Kidney glomerular epithelial cell (primary cell): Measurements from ENCODE around the gene UGT3A1.
"Not testable (repeated sequence)": the region's sequence is repeated elsewhere in the genome, so short reads cannot be mapped to it uniquely, and the experiment has no call there.

Experiments used
- DNase-seq: peaks from one replicate; lab custom pipeline; 2025; lab: John Stamatoyannopoulos, UW

Gene UGT3A1

DNA sequence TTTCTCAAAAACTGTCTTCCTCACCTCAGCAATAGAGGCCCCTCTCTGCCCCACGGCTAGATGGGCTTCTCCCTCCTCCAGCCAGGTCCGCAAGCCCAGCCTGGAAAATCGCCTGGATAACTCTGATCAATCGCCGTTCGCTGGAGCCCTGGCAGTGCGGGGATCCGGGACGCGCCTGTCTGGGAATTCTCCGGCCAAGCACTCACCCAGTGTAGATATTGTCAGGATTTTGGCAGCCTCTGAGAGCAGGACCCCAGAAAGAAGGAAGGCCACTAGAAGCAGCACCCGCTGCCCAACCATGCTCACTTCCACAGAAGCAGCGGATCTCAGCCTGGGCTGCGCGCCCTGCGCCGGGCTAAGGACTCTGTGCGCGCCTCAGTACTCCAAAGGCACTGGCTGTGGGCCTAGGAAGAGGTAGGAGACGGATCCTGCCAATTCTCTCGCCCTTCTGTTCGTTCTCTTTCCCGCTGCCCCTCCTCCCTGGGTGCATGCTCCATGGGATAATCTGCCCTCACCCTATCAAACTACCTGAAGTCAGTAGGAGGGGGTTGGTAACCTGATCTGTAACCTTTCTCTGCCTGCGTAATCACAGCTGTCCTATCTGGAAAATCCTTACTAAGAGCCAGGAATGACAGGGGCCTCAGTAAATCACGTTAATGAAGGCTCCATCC, at the start of gene UGT3A1:
Gene UGT3A1, minus strand, starts transcription at position 450 of the 671 bp plus-strand sequence. Its CDS starts 150 bp downstream, at position 300.
- no peak for DNase-seq

- DNase-seq, result no peak
These were observed 44.5 kb upstream of the UGT3A1 start for GRCh38 chr5:36035696-36036095.

DNA sequence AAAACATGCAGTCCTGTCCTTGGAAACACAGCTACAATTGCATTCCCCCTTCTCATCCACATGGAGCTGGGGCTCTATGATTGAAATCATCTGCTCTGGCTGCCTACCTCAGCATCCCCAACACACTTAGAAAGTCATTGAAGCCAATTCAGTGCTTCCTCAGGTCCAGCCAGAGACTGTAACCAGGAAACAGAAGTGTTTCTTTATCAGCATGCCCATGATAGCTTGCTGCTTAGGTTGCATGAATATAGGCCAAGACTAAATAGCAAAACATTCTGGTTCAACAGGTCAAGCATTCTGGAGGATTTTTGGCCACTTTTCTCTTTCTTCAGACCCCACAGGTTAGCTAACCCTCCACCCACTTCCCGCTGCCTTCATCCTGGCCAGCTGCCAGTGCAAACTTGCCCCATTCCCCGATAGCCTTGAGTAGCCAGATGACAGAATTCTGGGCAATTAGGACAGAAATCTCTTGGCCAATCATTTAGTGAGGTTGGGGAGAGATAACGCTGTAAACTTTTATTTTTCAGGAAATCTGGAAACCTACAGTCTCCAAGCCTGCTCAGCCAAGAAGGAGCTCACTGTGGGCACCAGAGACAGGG, 43.4 kb upstream of the UGT3A1 start:
- DNase-seq, result not testable (repeated sequence)

GRCh38 chr5:36033486-36033885, 42.3 kb upstream of the UGT3A1 start:
- DNase-seq, result no peak

GRCh38 chr5:36033047-36033446, 41.9 kb upstream of the UGT3A1 start:
- no peak for DNase-seq

DNA sequence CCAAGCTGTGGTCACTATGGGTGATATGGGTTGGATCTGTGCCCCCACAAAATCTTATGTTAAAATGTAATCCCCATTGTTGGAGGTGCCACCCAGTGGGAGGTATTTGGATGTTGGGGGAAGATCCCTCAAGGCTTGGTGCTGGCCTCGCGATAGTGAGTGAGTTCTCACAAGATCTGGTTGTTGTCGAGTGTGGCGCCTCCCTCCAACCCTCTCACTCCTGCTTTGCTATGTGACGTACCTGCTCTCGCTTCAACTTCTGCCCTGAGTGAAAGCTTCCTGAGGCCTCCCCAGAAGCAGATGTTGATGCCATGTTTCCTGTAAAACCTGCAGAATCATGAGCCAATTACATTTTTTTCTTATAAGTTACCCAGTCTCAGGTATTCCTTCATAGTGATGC, 40.0 kb upstream of the UGT3A1 start:
- no peak for DNase-seq

DNA sequence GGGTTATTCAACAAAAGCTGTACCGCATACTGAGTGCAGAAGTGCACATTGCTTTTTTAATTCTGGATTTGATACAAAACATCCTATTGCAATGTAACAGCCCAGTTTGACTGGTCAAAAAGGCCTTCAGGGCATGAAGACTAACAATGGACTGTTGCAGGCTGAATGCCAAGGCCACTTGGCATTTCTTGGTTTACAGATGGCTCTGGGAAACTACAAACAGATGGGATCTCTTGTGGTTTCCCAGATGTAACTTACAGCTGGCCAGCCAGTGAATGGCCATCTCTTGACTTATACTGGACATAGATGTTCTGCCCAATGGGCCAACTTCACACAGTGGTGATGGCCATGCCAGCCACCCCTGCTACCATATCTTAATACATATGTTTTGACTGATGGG, 38.7 kb upstream of the UGT3A1 start:
- DNase-seq, result no peak

DNA sequence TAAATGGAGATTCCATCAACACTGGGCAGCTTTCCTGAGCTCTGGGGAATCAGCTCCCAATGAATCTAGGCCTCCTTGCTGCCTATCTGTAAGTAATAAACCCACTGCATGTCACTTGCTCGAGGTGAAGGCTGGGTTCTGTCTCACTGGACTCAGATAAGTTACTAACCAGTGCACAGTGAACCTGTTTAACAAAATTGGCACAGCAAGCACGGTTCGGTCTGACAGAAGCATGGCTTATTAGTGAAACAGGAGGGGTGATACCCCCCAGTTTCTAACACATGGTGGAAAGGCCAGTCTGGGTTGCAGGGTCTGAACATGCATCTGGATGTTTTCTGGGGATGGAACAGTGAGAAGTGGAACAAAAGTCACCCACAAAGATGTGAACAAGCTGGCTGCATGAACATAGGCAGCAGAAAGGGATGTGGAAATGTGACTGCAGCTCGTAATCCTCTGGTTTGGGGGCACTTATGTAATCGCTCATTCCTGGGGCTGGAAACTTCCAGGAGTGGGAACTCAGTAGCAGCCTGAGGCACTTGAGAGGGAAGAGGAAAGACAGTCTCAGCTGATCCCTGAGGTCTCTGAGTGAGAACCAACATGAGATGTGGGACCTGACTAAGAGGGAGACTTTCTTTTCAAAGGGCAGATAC, 37.8 kb upstream of the UGT3A1 start:
- no peak for DNase-seq

DNA sequence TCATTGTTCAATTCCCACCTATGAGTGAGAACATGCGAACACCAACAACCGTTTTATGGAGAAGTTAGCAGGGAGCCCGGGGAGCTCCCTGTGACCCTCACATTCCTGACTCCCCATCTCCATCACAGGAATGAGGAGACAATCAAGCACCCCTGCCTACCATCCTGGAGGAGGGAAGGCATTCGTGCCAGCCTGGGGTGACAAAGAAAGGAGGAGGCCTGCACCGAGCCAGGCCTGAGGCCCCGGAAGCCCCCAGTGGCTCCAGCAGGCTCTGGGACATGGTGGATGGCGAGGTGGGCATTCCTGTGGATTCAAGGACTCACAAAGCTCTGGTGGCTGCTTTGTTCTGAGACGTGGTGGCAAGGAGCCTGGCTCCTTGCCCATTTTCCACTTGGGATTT, 36.5 kb upstream of the UGT3A1 start:
- no peak for DNase-seq

DNA sequence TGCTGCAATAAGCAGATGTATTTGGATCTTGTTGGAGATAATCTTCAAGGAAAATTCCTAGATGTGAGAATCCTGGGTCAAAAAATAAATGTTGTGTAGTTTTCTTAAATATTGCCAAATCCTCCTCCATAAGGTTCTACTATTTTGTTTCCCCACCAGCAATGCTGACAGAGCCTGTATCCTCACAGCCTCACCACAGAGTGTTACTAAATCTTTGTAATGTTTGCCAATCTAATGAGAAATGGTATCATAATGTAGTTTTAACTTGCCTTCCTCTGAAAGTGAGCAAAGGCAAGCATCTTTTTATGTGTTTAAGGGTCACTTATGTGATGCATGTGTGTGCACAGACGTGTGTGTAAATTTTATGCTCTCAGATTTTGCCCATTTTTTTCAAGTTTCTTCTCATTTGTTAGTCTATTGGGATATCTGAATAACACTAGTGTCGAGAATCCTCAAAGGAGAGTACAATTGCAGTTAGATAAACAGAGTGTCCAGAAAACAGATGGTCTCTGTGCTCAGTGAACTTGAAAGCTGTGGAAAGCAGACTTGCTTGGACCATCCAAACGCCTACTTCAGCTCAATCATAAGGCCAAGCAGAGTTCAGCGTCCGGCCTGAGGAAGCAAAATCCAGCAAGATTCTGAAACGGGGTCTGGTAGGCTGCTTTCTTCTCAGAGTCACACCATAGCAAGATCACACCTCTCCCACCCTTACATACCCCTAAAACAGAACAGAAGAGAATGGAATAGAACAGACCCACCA, 35.7 kb upstream of the UGT3A1 start:
- DNase-seq, result no peak

DNA sequence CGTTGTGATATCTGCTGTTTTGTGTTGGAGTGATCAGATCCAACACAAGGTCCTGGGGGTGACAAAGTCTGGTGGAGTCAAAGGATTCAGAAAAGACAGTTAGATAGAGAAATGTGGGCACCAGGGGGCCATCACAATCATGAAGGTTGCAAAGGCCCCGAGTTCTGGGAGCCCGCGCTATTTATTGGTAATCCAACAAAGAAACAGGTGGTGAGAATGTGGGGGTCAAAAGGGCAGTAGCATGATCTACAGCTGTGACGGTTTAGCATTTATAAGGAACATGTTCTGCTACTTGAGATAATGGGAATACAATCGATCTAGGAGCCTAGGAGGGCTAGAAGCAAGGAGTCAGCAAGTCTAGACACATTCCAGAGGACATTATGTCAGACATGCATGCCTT, 31.1 kb upstream of the UGT3A1 start:
- not testable (repeated sequence) for DNase-seq

DNA sequence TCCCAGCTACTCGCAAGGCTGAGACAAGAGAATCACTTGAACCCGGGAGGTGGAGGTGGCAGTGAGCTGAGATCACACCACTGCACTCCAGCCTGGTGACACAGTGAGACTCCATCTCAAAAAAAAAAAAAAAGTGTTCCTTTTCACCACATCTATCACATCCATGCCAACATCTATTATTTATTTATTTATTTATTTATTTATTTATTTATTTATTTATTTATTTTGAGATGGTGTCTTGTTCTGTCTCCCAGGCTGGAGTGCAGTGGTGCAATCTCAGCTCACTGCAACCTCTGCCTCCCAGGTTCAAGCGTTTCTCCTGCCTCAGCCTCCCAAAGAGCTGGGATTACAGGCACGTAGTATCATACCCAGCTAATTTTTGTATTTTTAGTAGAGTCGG, 28.4 kb upstream of the UGT3A1 start:
- DNase-seq, result not testable (repeated sequence)

GRCh38 chr5:36017622-36018021, 26.4 kb upstream of the UGT3A1 start:
- DNase-seq, result no peak

DNA sequence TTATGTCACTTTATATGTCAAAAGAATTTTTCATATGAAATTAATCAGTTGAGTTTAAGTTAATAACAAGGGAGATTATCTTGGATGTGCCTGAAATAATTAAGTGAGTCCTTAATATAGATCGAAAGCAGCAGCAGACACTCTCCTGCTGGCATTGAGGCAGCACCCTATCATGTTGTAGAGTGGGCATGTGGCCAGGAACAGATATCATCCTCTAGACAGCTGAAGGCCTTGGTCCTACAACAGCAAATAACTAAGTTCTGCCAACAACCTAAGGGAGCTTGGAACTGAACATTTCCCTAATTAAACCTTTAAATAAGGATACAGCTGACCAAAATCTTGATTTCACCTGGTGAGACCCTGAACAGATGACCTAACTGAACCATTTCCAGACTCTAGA, 25.8 kb upstream of the UGT3A1 start:
- no peak for DNase-seq

GRCh38 chr5:36013182-36013581, 22.0 kb upstream of the UGT3A1 start:
- DNase-seq, result no peak

DNA sequence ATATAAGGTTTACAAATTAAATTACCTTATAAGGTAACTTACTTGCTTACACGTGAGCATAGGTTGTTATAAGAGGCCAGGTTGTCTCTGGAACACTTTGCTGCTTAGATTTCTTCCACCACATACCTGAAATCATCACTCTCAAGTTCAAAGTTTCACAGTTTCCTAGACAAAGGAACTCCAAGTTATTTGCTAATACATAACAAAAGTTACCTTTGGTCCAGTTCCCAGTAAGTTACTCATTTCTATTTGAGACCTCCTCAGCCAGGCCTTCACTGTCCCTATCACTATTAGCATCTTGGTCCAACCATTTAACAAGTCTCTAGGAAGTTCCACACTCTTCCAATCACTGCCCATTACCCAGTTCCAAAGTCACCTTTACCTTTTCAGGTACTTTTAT, 18.5 kb upstream of the UGT3A1 start:
- DNase-seq, result no peak

DNA sequence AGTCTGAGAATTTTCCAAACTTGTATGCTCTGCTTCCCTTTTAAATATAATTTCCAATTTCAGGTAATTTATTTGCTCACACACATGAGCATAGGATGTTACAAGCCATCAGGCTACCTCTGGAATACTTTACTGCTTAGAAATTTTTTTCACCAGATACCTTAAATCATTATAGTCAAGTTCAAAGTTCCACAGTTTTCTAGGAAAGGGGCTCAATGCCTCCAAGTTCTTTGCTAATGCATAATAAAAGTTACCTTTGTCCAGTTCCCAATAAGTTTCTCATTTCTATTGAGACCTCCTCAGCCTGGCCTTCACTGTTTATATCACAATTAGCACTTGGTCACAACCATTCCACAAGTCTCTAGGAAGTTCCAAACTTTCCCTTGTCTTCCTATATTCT, 16.2 kb upstream of the UGT3A1 start:
- no peak for DNase-seq

GRCh38 chr5:36006163-36006562, 15.0 kb upstream of the UGT3A1 start:
- DNase-seq, result no peak

- no peak for DNase-seq
These were observed 9.8 kb upstream of the UGT3A1 start for GRCh38 chr5:36001032-36001431.

GRCh38 chr5:35999547-35999946, 8.4 kb upstream of the UGT3A1 start:
- no peak for DNase-seq

- no peak for DNase-seq
These were observed 4.9 kb upstream of the UGT3A1 start for GRCh38 chr5:35996076-35996475.

DNA sequence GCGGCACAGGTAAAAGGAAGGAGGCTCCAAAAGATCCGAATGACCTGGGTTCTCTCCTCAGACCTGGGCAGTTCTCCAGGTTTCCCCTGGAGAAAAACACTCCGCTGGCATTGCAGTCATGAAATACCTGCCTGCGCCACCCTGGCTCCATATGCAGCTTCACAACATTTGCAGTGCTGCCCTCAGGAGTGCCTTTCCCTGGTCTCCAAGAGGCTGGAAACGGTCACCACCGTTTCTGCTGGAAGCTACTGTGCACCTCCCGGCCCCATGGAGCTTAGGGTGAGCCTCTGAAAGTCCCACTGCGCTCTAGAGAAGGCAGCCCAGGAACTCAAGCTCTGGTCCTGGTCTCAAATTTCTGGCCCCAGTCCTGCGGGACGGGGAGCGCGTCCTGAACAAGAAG, 670 bp downstream of the UGT3A1 start:
- no peak for DNase-seq

DNA sequence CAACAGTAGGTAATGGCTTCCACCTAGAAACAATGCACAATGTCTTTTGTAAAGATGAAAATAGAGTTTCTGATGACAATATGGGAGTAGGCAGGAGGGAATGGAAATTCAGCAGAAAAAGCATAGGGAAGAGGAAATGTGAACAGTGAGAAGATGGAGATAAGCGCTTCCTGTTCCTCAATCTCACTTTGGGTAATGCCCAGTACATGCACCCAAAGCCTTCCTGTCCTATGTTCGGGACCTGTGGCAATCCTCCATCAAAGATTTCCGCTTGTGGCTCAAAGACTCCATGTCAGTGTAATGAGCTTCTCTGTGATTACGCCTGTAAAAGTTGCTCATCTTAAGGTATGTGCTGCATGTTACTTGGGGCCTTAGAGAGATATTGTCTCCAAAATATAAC, 2.7 kb downstream of the UGT3A1 start:
- no peak for DNase-seq
